ENCODE data around the gene THEMIS.
"Not testable (repeated sequence)": the region's sequence is repeated elsewhere in the genome, so short reads cannot be mapped to it uniquely, and the experiment has no call there.

THEMIS gene

DNA sequence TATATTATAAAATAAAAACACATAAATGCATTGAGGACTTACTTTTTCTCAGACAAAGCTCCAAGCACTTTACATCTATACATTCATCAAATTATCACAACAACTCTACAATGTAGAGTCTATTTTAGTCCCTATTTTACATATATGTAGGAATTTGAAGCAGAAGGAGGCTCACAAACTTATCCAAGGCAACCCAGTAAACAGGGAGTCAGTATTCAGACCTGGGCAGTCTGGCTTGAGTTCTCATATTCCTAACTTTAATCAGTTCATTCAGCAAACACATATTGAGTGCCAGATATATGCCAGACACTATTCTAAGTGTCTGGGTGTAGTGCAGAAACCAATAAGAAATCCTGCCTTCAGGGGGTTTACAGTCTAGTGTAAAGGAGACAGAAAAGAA lies 194.6 kb downstream of the THEMIS start:
- DNase-seq: no peak

DNA sequence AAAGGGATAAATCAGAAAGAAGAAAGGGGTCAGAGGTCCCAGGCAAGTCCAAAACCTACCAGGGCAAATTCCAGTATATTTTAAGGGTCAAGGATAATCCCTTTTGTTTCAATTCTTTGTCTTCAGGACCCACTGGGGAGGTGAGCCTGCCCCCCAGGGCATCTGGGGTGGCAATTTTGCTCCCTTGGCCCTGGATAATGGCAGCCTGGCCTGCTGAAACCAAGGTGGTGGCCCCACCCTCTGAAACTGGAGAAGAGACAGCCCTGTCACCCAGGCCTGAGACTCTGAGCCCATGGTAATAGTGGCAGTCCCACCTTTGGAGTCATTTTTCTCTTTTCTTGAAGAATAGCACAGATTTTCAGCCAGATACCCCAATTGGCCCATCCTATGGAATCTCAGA lies 205.8 kb downstream of the THEMIS start:
- DNase-seq: no peak

DNA sequence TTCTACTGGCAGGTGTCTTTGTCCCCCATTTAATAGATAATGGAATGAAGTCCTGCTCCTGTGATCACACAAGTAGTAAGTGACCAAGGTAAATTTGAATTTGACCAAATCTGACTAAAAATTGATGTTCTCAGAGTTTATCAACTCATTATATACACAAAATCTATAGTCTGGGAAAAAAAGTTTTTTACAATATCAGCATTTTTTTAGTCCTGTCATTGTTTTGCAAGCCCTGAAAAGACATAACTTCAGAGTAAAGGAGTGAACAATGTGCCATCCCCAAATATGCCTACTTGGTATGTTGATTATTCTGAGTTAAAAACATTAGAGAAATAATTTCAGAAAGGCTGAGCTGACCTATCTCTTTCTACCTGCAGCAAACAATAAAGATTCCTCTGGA lies 209.7 kb downstream of the THEMIS start:
- no peak for DNase-seq

DNA sequence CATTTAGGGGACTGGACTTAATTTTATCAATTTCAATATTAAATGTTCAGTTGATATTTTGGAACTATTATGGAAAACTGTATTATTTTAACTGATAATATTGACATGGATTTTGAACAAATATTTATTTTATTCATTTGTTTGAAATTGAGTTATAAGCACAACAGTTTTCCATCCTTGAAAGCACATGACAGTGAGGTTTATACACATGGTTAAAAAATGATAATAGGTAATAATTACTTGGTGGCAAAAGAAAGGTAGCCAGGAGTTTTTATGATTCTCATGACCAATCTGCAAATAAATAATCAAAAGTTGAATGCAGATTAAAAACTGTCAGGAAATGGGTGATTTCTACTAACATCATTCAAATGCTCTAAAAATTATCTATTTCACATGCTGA lies 210.3 kb downstream of the THEMIS start:
- DNase-seq: no peak

DNA sequence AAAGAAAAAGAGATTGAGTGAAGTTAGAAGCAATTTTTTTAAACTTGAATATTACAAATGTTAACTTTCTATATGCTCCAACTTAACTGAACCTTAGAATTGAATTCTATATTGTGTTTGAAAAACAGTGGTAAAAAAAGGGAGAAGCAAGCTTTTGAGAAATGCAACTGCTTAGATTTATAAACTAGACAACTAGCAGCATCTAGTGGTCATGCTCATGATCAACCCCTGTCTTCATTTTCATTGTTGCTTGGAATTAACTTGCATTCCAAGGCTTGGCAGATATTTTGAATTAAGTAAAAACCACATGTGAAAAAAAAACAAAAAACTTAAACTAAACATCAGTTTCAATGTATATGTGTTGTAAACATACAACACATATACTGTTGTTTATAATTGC lies 210.8 kb downstream of the THEMIS start:
- DNase-seq: no peak

DNA sequence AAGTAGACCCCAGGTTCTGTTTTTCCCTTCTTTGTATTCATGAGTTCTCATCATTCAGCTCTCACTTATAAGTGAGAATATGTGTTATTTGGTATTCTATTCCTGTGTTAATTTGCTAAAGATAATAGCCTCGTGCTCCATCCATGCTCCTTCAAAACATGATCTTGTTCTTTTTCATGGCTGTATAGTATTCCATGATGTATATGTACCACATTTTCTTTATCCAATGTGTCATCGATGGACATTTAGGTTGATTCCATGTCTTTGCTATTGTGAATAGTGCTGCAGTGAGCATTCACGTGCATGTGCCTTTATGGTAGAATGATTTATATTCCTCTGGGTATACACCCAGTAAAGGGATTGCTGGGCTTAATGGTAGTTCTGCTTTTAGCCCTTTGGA lies 213.4 kb downstream of the THEMIS start:
- DNase-seq: not testable (repeated sequence)

DNA sequence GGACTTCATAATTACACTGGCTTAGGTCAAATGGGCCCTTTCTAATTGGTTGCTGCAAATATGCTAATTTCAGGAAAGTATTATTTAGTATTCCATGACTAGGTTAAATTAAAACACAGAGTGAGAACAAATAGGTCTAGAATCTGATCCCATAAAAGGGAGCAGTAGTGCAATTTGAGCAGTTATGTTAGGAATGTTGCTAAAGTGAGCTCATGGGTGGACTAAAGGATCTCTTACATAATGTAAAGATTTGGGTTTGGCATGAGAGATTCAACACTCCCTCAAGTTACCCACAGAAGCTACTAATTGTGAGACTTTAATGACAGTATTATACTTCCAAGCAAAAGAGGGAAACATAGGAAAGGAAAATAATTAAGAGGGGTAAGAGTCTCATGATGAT lies 214.8 kb downstream of the THEMIS start:
- no peak for DNase-seq

DNA sequence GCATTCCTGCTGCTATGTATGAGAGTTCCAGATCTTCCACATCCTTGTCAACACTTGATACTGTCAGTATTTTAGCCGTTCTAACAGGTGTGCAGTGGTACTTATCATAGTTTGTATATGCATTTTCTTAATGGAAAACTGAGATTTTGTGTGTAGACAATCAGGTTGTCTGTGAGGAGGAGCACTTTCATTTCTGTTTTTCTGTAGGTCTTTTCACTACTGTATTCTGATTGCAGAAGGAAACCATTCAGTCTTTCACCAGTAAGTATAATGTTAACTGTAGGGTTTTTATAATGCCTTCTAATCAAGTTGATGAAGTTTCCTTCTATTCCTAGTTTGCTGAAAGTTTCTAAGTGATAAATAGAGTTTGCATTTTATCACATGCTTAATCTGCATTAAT lies 216.4 kb downstream of the THEMIS start:
- no peak for DNase-seq
